ENCODE results near the gene TTLL3.
"Not testable (repeated sequence)": the region's sequence is repeated elsewhere in the genome, so short reads cannot be mapped to it uniquely, and the experiment has no call there.

The TTLL3 gene

GRCh38 chr3:9855594-9855993 lies 45.5 kb downstream of the TTLL3 start:
- H3K4me3 ChIP-seq (ENCODE audit: low read depth, low read length): no peak overlapping the region
- DNase-seq (ENCODE audit: low read depth): no peak

- DNase-seq (ENCODE audit: low read depth): no peak
- H3K4me3 ChIP-seq (ENCODE audit: low read depth, low read length): no peak overlapping the region
Observed at GRCh38 chr3:9859530-9860025, 49.5 kb downstream of the TTLL3 start.

- DNase-seq (ENCODE audit: low read depth): no peak
- H3K4me3 ChIP-seq (ENCODE audit: low read depth, low read length): no peak overlapping the region
Observed at GRCh38 chr3:9861201-9861600, 51.1 kb downstream of the TTLL3 start.

GRCh38 chr3:9861626-9862130 lies 51.6 kb downstream of the TTLL3 start:
- DNase-seq (ENCODE audit: low read depth): no peak

GRCh38 chr3:9862391-9863057 lies 52.5 kb downstream of the TTLL3 start:
- H3K4me3 ChIP-seq (ENCODE audit: low read depth, low read length): no peak overlapping the region
- no peak for DNase-seq (ENCODE audit: low read depth)

More at GRCh38 chr3:9861626-9862130, 51.6 kb downstream of the TTLL3 start:
- H3K4me3 ChIP-seq (ENCODE audit: low read depth, low read length): no peak overlapping the region

GRCh38 chr3:9863058-9863772 lies 53.2 kb downstream of the TTLL3 start:
- no peak for DNase-seq (ENCODE audit: low read depth)
- H3K4me3 ChIP-seq (ENCODE audit: low read depth, low read length): no peak overlapping the region

- H3K4me3 ChIP-seq (ENCODE audit: low read depth, low read length): no peak overlapping the region
- DNase-seq (ENCODE audit: low read depth): peak; percentile 85
Observed at GRCh38 chr3:9864200-9864927, 54.3 kb downstream of the TTLL3 start.

- not testable (repeated sequence) for H3K4me3 ChIP-seq (ENCODE audit: low read depth, low read length)
Observed at GRCh38 chr3:9865125-9865637, 55.1 kb downstream of the TTLL3 start.

GRCh38 chr3:9866639-9867038 lies 56.6 kb downstream of the TTLL3 start:
- no peak overlapping the region for H3K4me3 ChIP-seq (ENCODE audit: low read depth, low read length)
- no peak for DNase-seq (ENCODE audit: low read depth)

More at GRCh38 chr3:9865125-9865637, 55.1 kb downstream of the TTLL3 start:
- not testable (repeated sequence) for DNase-seq (ENCODE audit: low read depth)

- no peak overlapping the region for H3K4me3 ChIP-seq (ENCODE audit: low read depth, low read length)
- no peak for DNase-seq (ENCODE audit: low read depth)
Observed at GRCh38 chr3:9867106-9867505, 57.0 kb downstream of the TTLL3 start.

GRCh38 chr3:9869955-9870354 lies 59.9 kb downstream of the TTLL3 start:
- DNase-seq (ENCODE audit: low read depth): no peak
- H3K4me3 ChIP-seq (ENCODE audit: low read depth, low read length): no peak overlapping the region

- H3K4me3 ChIP-seq (ENCODE audit: low read depth, low read length): no peak overlapping the region
- DNase-seq (ENCODE audit: low read depth): no peak
Observed at GRCh38 chr3:9870978-9871377, 60.9 kb downstream of the TTLL3 start.

GRCh38 chr3:9872067-9872466 lies 62.0 kb downstream of the TTLL3 start:
- H3K4me3 ChIP-seq (ENCODE audit: low read depth, low read length); DNase-seq (ENCODE audit: low read depth): not testable (repeated sequence)

- no peak for DNase-seq (ENCODE audit: low read depth)
- no peak overlapping the region for H3K4me3 ChIP-seq (ENCODE audit: low read depth, low read length)
Observed at GRCh38 chr3:9875448-9875847, 65.4 kb downstream of the TTLL3 start.

- H3K4me3 ChIP-seq (ENCODE audit: low read depth, low read length); DNase-seq (ENCODE audit: low read depth): not testable (repeated sequence)
Observed at GRCh38 chr3:9876255-9876654, 66.2 kb downstream of the TTLL3 start.

- DNase-seq (ENCODE audit: low read depth): no peak
- H3K4me3 ChIP-seq (ENCODE audit: low read depth, low read length): no peak overlapping the region
Observed at GRCh38 chr3:9876991-9877390, 66.9 kb downstream of the TTLL3 start.

GRCh38 chr3:9878700-9879099 lies 68.6 kb downstream of the TTLL3 start:
- peak; percentile 88 for DNase-seq (ENCODE audit: low read depth)
- no peak overlapping the region for H3K4me3 ChIP-seq (ENCODE audit: low read depth, low read length)

GRCh38 chr3:9879830-9880549 lies 69.9 kb downstream of the TTLL3 start, which contains the start of gene CIDEC:
TSS of gene CIDEC (minus strand) at chr3:9880253. CDS start at chr3:9878486, 1,767 bp downstream.
- DNase-seq (ENCODE audit: low read depth): no peak
- no peak within 1 kb of the TSS for H3K4me3 ChIP-seq (ENCODE audit: low read depth, low read length)

- no peak overlapping the region for H3K4me3 ChIP-seq (ENCODE audit: low read depth, low read length)
- no peak for DNase-seq (ENCODE audit: low read depth)
Observed at GRCh38 chr3:9881441-9881840, 71.4 kb downstream of the TTLL3 start.
